ENCODE results near the gene CRABP2.

CRABP2 gene

DNA sequence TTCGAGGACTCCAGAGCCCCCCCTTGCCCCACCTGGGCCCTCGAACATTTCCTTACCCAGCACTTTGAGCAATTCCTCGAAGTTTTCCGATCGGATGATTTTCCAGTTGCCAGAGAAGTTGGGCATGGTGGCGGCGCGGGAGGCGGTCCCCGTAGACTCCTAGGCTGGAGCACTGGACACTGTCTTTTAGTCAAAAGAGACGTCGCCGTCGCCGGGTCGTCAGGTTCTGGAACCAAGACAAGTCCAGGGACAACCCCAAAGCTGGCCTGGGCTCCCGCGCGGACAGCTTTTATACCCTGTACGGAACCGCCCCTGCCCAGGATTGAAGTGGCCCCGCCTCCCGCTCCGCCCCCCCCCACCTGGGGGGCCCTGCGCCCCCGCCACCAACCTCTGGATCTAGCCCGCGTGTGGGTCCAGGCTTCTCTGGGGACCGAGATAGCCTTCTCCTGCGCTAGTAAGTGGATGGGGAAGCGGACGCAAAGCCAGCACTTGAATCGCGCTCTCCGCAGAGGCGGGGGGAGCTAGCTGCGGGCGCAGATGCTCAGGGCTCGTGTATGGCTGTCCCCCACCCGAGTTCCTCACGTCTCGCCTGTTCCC is at the start of gene CRABP2:
Gene CRABP2, minus strand, starts transcription at position 263 of the 597 bp plus-strand sequence. Its CDS starts 137 bp downstream, at position 126.
- no peak for TF ChIP-seq ZFX (IDR thresholded peaks at IDR 0.05; ENCODE audit: borderline replicate concordance)
- TF ChIP-seq, protein P1, sequence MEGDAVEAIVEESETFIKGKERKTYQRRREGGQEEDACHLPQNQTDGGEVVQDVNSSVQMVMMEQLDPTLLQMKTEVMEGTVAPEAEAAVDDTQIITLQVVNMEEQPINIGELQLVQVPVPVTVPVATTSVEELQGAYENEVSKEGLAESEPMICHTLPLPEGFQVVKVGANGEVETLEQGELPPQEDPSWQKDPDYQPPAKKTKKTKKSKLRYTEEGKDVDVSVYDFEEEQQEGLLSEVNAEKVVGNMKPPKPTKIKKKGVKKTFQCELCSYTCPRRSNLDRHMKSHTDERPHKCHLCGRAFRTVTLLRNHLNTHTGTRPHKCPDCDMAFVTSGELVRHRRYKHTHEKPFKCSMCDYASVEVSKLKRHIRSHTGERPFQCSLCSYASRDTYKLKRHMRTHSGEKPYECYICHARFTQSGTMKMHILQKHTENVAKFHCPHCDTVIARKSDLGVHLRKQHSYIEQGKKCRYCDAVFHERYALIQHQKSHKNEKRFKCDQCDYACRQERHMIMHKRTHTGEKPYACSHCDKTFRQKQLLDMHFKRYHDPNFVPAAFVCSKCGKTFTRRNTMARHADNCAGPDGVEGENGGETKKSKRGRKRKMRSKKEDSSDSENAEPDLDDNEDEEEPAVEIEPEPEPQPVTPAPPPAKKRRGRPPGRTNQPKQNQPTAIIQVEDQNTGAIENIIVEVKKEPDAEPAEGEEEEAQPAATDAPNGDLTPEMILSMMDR (IDR thresholded peaks at IDR 0.05), result no peak
- no peak within 1 kb of the TSS for H3K27ac ChIP-seq

DNA sequence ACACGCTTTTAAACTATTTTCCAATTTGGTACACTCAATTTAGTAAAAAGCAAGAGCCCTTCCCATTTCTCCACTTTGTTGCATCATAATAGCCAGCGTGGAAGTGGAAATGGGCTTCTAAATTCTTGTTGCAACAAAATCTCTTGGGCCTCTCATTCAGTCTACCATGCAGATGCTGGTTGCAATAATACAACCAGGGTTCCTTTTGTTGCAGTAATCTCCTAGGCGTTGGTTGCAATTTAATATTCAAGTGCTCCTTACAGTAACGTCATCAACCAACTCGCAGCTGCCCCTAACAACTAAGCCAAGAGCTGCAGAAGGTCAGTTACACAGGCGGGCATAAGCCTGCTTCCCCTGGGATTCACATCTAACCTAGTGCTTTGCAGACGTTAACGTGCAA is 48.8 kb upstream of the CRABP2 start:
- H3K27ac ChIP-seq, result 0 out of 2 replicates have a peak overlapping the region, but pooled peaks have one; percentile 97
- TF ChIP-seq ZFX (IDR thresholded peaks at IDR 0.05; ENCODE audit: borderline replicate concordance), result no peak
- TF ChIP-seq, protein P1 (IDR thresholded peaks at IDR 0.05), result no peak

DNA sequence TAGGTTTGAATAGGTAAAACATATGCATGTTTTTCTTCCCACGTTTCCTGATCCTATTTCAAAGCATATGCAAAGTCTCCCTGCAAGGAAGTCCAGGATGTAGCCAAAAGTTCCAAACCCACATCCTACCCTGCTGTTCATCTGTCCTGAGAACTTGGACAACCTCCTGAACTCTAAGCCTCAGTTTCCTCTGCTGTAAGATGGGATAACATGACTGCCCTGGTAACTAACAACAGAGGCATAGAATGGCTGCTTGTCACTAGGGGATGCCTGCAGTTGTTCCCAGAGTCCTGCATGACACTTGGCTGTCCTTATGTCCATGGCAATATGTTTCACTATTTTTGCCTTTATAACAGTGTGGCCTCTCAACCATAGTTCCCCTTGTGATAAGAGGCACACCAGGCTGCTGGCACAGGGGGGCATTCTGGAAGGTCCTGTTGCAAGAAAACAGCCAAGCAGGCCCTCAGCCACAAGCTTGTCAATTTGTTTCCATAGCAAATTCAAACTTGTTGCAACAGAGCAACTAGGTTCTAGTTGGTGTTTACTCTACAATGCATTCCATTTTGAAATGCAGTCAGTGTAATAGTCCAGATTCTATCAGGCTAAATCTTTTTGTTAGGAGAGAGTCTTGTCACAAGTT is 47.6 kb upstream of the CRABP2 start:
- no peak for TF ChIP-seq ZFX (IDR thresholded peaks at IDR 0.05; ENCODE audit: borderline replicate concordance)
- TF ChIP-seq, protein P1 (IDR thresholded peaks at IDR 0.05), result no peak
- peak overlapping the region; percentile 97 for H3K27ac ChIP-seq

DNA sequence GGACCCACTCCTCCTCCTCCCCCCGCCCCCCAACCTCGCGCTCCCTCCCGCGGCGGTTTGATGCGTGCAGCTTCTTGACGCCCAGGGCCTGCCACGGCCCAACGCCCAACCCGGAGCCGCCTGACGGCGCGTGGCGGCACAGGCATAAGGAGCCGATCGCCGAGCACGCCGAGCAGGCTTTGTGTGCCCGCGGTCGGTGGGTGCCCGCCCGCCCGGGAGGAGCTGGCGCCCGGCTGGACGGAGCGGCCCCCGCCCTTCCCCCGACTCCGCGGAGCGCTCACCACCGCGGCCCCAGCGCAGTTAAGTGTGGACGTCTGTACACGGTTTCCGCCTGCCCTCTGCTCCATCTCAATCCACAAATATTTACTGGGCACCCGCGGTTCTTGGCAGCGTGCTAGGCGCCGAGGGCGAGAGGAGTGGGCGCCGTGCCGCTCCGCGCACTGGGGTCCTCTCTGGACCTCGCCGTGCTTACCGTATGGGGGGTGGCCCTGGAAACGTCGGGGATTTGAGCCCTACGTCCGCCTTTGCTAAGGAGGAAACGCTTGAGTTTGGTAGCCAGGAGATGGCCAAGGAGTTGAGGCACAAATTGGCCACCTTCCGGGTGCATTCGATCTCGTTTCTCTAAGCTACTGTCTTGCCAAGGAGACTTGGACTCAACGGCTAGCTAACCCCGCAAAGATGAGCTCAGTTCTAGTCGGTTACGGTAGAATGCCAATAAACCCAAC is 46.5 kb upstream of the CRABP2 start:
- H3K27ac ChIP-seq, result peak overlapping the region; percentile 97
- TF ChIP-seq ZFX (IDR thresholded peaks at IDR 0.05; ENCODE audit: borderline replicate concordance), result no peak
- TF ChIP-seq, protein P1 (IDR thresholded peaks at IDR 0.05), result no peak

DNA sequence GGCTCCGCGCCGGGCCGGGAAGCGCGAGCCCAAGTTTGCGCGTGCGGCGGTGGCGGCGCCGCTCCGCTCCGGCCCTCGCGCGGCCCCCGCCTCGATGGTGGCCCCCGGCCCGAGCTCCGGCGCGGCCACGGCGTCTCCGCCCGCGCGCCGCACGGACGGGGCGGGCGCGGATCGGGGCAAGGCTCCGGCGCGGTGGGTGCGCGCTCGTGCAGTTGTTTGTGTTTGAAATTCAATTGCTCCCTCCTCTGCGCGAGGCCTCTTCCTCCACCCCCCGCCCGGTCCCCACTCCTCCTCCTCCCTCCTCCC is 46.0 kb upstream of the CRABP2 start, which contains the start of gene HDGF:
Gene HDGF, minus strand, starts transcription at position 225 of the 306 bp plus-strand sequence. CDS start 246 bp downstream, outside the sequence.
- peak within 1 kb of the TSS; percentile 97 for H3K27ac ChIP-seq
- no peak for TF ChIP-seq ZFX (IDR thresholded peaks at IDR 0.05; ENCODE audit: borderline replicate concordance)
- TF ChIP-seq, protein P1 (IDR thresholded peaks at IDR 0.05), result peak; percentile 2; the same call in 1 of the 2 replicates

DNA sequence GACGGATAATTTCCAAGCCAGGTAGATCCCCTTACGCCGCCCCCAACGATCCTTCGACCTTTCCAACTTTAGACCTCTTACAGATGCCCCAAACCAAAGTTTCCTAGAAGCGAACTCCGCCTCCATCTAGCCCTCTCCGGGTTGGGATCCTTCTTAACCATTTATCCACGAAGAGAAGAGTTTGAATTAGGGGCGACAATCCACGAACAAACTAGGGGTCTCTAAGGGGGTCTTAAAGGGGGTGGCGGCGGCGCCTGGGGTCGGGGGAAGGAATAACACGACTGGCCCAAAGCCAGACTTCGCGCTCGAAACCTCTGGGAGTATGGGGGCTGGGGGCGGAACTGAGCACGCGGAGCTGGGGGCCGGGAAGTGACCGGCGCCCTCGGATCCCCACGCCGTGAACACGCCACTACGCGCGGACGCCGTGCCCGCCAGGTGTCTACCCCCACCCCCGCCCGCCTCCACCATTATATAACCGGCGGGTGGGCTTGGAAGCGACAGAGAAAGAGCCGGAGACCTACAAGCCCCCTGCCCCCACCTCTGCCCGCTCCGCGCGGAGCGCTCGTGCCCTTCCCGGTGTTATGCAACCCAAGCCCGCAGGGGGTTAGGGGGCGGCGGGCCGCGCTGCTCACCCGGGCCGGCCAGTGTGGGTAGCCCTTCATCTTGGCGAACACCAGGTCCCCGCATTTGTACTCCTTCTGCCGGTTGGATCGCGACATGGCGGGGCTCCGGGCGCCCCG is 45.5 kb upstream of the CRABP2 start:
- no peak for TF ChIP-seq ZFX (IDR thresholded peaks at IDR 0.05; ENCODE audit: borderline replicate concordance)
- TF ChIP-seq, protein P1 (IDR thresholded peaks at IDR 0.05), result no peak
- peak overlapping the region; percentile 97 for H3K27ac ChIP-seq

All from 22Rv1 (cell line).